HL-60 (cell line): ENCODE data around the gene HPCA.

Experiments
- DNase-seq, 2 experiments: peaks; one replicate each; pipeline ENCODE4 v3.0.0-alpha.2; 2010 to 2020; ENCODE audit warnings: low read depth in 1 of 2, low spot score in 1 of 2
- H3K27ac ChIP-seq: fragments of 250-450 bp; sonication (Bioruptor Pico); replicated peaks from 2 replicates; pipeline ENCODE4 v1.5.1; 2020; ENCODE audit warnings: mild to moderate bottlenecking, moderate library complexity
- H3K27me3 ChIP-seq: fragments of 250-450 bp; sonication (Bioruptor Pico); 2 replicates; pipeline ENCODE4 v1.5.1; 2021; ENCODE audit warnings: mild to moderate bottlenecking, moderate library complexity; ENCODE audit not compliant: insufficient read depth, poor library complexity, severe bottlenecking
- H3K4me3 ChIP-seq: replicated peaks from 2 replicates; pipeline ENCODE4 v1.5.1; 2011; ENCODE audit warnings: mild to moderate bottlenecking, control low read depth, low read length; ENCODE audit not compliant: insufficient read depth
- GABPA ChIP-seq: IDR thresholded peaks from 2 replicates; pipeline ENCODE4 v1.6.1; 2012; ENCODE audit warnings: low read depth
- POLR2AphosphoS5 ChIP-seq: IDR thresholded peaks from 2 replicates; pipeline ENCODE4 v1.6.1; 2012; ENCODE audit warnings: low read depth
- SPI1 ChIP-seq: IDR thresholded peaks from 2 replicates; pipeline ENCODE4 v1.6.1; 2012; ENCODE audit warnings: low read depth, mild to moderate bottlenecking, borderline replicate concordance
- TF ChIP-seq, protein P1 (sequence below): IDR thresholded peaks from 2 replicates; pipeline ENCODE4 v1.6.1; 2012; ENCODE audit warnings: low read depth; ENCODE audit not compliant: insufficient replicate concordance
- TF ChIP-seq, protein P2 (sequence below): IDR thresholded peaks from one replicate; pipeline ENCODE4 v1.5.1; 2011; ENCODE audit warnings: low read length, control low read depth, inconsistent platforms; ENCODE audit not compliant: insufficient read depth

HPCA gene

DNA sequence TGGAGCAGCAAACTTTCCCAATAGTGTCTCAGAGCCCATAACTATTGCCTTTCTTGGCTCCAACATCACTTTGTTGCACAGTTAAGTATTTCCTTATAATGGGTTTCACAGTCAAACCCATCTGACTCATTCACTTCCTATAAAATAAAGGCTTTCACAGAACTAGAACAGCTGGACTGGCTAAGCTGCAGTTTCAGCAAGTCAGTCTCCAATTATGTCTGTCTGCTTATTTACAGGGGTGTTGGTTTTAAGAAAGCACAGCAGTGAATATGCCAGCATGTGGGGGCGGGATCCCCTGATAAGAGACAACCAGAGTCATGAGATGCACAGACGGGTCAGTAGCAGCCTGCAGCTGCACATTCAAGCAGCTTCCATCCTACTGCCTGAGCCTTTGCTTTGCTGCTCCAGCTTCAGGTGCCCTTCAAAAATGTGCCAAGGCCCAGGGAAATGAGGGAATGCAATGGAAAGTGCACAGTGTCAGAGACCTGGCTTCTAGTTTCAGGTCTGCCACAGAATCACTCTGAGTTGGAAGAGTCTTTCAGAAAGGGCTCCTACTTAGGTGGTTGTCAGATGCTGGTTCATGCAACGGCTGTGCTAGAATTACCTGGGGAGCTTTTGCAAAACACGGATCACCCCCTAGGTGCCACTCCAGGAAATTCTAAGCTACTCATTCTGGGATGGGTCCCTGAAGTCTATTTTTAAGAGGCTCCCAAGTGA is 53.5 kb downstream of the HPCA start:
- no peak for TF ChIP-seq POLR2AphosphoS5
- TF ChIP-seq SPI1, result peak; percentile 60; the same call in 1 of the 2 replicates
- TF ChIP-seq GABPA, result no peak
- TF ChIP-seq, protein P1, sequence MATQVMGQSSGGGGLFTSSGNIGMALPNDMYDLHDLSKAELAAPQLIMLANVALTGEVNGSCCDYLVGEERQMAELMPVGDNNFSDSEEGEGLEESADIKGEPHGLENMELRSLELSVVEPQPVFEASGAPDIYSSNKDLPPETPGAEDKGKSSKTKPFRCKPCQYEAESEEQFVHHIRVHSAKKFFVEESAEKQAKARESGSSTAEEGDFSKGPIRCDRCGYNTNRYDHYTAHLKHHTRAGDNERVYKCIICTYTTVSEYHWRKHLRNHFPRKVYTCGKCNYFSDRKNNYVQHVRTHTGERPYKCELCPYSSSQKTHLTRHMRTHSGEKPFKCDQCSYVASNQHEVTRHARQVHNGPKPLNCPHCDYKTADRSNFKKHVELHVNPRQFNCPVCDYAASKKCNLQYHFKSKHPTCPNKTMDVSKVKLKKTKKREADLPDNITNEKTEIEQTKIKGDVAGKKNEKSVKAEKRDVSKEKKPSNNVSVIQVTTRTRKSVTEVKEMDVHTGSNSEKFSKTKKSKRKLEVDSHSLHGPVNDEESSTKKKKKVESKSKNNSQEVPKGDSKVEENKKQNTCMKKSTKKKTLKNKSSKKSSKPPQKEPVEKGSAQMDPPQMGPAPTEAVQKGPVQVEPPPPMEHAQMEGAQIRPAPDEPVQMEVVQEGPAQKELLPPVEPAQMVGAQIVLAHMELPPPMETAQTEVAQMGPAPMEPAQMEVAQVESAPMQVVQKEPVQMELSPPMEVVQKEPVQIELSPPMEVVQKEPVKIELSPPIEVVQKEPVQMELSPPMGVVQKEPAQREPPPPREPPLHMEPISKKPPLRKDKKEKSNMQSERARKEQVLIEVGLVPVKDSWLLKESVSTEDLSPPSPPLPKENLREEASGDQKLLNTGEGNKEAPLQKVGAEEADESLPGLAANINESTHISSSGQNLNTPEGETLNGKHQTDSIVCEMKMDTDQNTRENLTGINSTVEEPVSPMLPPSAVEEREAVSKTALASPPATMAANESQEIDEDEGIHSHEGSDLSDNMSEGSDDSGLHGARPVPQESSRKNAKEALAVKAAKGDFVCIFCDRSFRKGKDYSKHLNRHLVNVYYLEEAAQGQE, result no peak
- TF ChIP-seq, protein P2, sequence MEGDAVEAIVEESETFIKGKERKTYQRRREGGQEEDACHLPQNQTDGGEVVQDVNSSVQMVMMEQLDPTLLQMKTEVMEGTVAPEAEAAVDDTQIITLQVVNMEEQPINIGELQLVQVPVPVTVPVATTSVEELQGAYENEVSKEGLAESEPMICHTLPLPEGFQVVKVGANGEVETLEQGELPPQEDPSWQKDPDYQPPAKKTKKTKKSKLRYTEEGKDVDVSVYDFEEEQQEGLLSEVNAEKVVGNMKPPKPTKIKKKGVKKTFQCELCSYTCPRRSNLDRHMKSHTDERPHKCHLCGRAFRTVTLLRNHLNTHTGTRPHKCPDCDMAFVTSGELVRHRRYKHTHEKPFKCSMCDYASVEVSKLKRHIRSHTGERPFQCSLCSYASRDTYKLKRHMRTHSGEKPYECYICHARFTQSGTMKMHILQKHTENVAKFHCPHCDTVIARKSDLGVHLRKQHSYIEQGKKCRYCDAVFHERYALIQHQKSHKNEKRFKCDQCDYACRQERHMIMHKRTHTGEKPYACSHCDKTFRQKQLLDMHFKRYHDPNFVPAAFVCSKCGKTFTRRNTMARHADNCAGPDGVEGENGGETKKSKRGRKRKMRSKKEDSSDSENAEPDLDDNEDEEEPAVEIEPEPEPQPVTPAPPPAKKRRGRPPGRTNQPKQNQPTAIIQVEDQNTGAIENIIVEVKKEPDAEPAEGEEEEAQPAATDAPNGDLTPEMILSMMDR, result no peak
- no peaks in the 10 kb centered on the region for H3K27me3 ChIP-seq
- DNase-seq, result peak in 1 of 2 experiments; percentile 26
- H3K27ac ChIP-seq, result no peak overlapping the region
- no peak overlapping the region for H3K4me3 ChIP-seq

DNA sequence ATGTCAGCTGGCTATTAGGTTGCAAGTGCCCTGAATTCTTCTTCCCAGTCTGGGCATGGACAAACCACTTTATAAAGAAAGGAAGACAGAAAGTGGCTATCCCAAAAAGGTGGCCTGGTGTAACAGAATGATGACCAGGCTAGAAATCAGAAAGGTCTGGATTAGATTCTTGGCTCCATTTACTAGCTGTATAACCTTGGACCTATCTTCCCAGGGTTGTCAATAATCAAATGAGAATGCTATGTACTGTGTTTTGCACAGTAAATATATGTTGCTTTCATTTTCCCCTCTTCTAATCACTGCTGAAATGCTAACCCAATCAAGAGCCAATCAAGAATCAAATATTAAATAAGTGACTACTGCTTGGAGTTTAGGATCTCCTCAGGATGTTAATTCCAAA is 57.9 kb downstream of the HPCA start:
- no peak overlapping the region for H3K4me3 ChIP-seq
- H3K27me3 ChIP-seq, result no peaks in the 10 kb centered on the region
- no peak for DNase-seq
- TF ChIP-seq GABPA (no peak), SPI1 (no peak), POLR2AphosphoS5 (no peak)
- TF ChIP-seq, protein P2, result no peak
- TF ChIP-seq, protein P1, result no peak
- H3K27ac ChIP-seq, result no peak overlapping the region
